Ovary (tissue), 3 donors: ENCODE measurements around the gene F2RL2.

Experiments used
- CTCF ChIP-seq, 3 donors: fragments of 450-650 bp in 2 of 3; fragments of 200-600 bp in 1 of 3; IDR thresholded peaks; one replicate each; pipeline versions ENCODE4 v1.5.1 to v1.8.0; 2016 to 2022; ENCODE audit warnings: antibody characterized with exemption in 3 of 3, mild to moderate bottlenecking in 1 of 3
- EP300 ChIP-seq: sonication (generic); formaldehyde crosslinking; IDR thresholded peaks from one replicate; pipeline ENCODE4 v1.6.1; 2017; ENCODE audit warnings: antibody characterized with exemption
- donor health status: DM: no; HTN: no; CAD: no.

- TF ChIP-seq CTCF (IDR thresholded peaks at IDR 0.05) (no peak), EP300 (no peak)
Observed at GRCh38 chr5:76667495-76667894, 44.3 kb upstream of the F2RL2 start.
